Amniotic stem cell (primary cell): ENCODE data around the gene TLK2.

Experiments used
- DNase-seq: peaks from one replicate; lab custom pipeline; 2025; lab: John Stamatoyannopoulos, UW

TLK2 gene

GRCh38 chr17:62628831-62629555, 150.4 kb downstream of the TLK2 start:
- DNase-seq = no peak

GRCh38 chr17:62629556-62630364, 151.1 kb downstream of the TLK2 start:
- DNase-seq = no peak

GRCh38 chr17:62630365-62631085, 151.9 kb downstream of the TLK2 start:
- no peak for DNase-seq

- DNase-seq = no peak
These were observed 152.7 kb downstream of the TLK2 start for GRCh38 chr17:62631086-62631935.

- no peak for DNase-seq
These were observed 153.6 kb downstream of the TLK2 start for GRCh38 chr17:62631936-62632924.

- DNase-seq = no peak
These were observed 159.2 kb downstream of the TLK2 start for GRCh38 chr17:62637809-62638208.

- DNase-seq = no peak
These were observed 162.5 kb downstream of the TLK2 start for GRCh38 chr17:62641153-62641552.

GRCh38 chr17:62641951-62642350, 163.3 kb downstream of the TLK2 start:
- DNase-seq = no peak

GRCh38 chr17:62643496-62643895, 164.9 kb downstream of the TLK2 start:
- DNase-seq = no peak

- DNase-seq = no peak
These were observed 166.0 kb downstream of the TLK2 start for GRCh38 chr17:62644487-62645173.

GRCh38 chr17:62648251-62648955, 169.8 kb downstream of the TLK2 start:
- DNase-seq = no peak

GRCh38 chr17:62648956-62649294, 170.3 kb downstream of the TLK2 start:
- DNase-seq = no peak

- no peak for DNase-seq
These were observed 170.9 kb downstream of the TLK2 start for GRCh38 chr17:62649570-62649969.

- DNase-seq = no peak
These were observed 172.0 kb downstream of the TLK2 start for GRCh38 chr17:62650587-62650986.

GRCh38 chr17:62652251-62653001, 173.8 kb downstream of the TLK2 start:
- no peak for DNase-seq

GRCh38 chr17:62653002-62653825, 174.6 kb downstream of the TLK2 start:
- DNase-seq = no peak

- no peak for DNase-seq
These were observed 175.5 kb downstream of the TLK2 start for GRCh38 chr17:62653826-62654761.
